Measurements from ENCODE around the gene ERCC1. TPM values are rescaled to one million over a fixed set of nuclear protein-coding genes. Genes with fewer than 3 reads are reported as not detected.

Gene ERCC1
- total RNA-seq, 2 experiments from 2014 or later: 32.5 to 32.6 TPM

GRCh38 chr19:45440259-45440638 lies 16.5 kb upstream of the ERCC1 start:
- peak overlapping the region; percentile 37 for H3K4me3 ChIP-seq (ENCODE audit: low read length)
- peak overlapping the region; percentile 80 for H3K4me3 Mint-ChIP-seq
- ChIA-PET POLR2A (interaction anchor here (0.6 to 2.9 kb wide), 14 partner anchors 9 to 237 kb away, joined by 3 to 142 read pairs (median 6); partner anchors contain the start of genes FOSB and RTN2), CTCF (interaction anchor here (1.2 to 6.0 kb wide), 21 partner anchors 9 to 252 kb away, joined by 3 to 365 read pairs (median 13); partner anchors contain the start of genes ERCC1, FOSB, GIPR and PPP1R13L)
- TF ChIP-seq CTCF (IDR thresholded peaks at IDR 0.05): no peak
- H3K9me3 Mint-ChIP-seq: no peaks in the 10 kb centered on the region
- peak overlapping the region; percentile 63 for H3K27ac Mint-ChIP-seq
- ATAC-seq (ENCODE audit: poor library complexity) (no peak), DNase-seq (no peak)
- H3K4me1 ChIP-seq (ENCODE audit: insufficient read depth, low read length): peaks cover 46% of the 10 kb centered on the region
- peaks cover 42% of the 10 kb centered on the region for H3K4me1 Mint-ChIP-seq (ENCODE audit: low read depth)
- intact Hi-C loops (cut with DNase I, micrococcal nuclease): loop anchor here in 1 of 2 experiments (5.0 kb wide), 1 partner anchor 202 kb away; no protein-coding TSS in a partner anchor
- H3K9me3 ChIP-seq (ENCODE audit: control insufficient read depth in 1 of 2, insufficient read depth in 1 of 2, low read length in 2 of 2): no peaks in the 10 kb centered on the region
- H3K27me3 Mint-ChIP-seq: no peaks in the 10 kb centered on the region
- peak overlapping the region; percentile 52 to 65 for H3K27ac ChIP-seq (ENCODE audit: low read depth in 1 of 2, low read length in 2 of 2)
- no peaks in the 10 kb centered on the region for H3K36me3 ChIP-seq (ENCODE audit: insufficient read depth, low read length)
- no peaks in the 10 kb centered on the region for H3K36me3 Mint-ChIP-seq (ENCODE audit: low read depth)
- no peaks in the 10 kb centered on the region for H3K27me3 ChIP-seq (ENCODE audit: control insufficient read depth in 1 of 2, insufficient read depth in 2 of 2, low read length in 2 of 2)

- peak; percentile 100 for TF ChIP-seq CTCF (IDR thresholded peaks at IDR 0.05)
- H3K4me3 ChIP-seq (ENCODE audit: low read length): peak overlapping the region; percentile 37
- ChIA-PET POLR2A (interaction anchor here (0.6 to 2.9 kb wide), 15 partner anchors 10 to 252 kb away, joined by 3 to 142 read pairs (median 5); partner anchors contain the start of genes FOSB, RTN2 and SNRPD2), CTCF (interaction anchor here (0.6 to 6.0 kb wide), 32 partner anchors 9 to 348 kb away, joined by 3 to 365 read pairs (median 7); partner anchors contain the start of genes DMPK, ERCC1, FOSB and GIPR)
- H3K27ac Mint-ChIP-seq: peak overlapping the region; percentile 63
- ATAC-seq (ENCODE audit: poor library complexity) (peak; percentile 66), DNase-seq (peak; percentile 74 to 93 (median 82))
- H3K27me3 ChIP-seq (ENCODE audit: control insufficient read depth in 1 of 2, insufficient read depth in 2 of 2, low read length in 2 of 2): no peaks in the 10 kb centered on the region
- H3K36me3 Mint-ChIP-seq (ENCODE audit: low read depth): no peaks in the 10 kb centered on the region
- peaks cover 37% of the 10 kb centered on the region for H3K4me1 Mint-ChIP-seq (ENCODE audit: low read depth)
- H3K36me3 ChIP-seq (ENCODE audit: insufficient read depth, low read length): no peaks in the 10 kb centered on the region
- peaks cover 40% of the 10 kb centered on the region for H3K4me1 ChIP-seq (ENCODE audit: insufficient read depth, low read length)
- peak overlapping the region; percentile 52 to 65 for H3K27ac ChIP-seq (ENCODE audit: low read depth in 1 of 2, low read length in 2 of 2)
- intact Hi-C loops (cut with DNase I, micrococcal nuclease): loop anchor here (1.0 to 5.0 kb wide), 3 partner anchors 15 to 203 kb away; no protein-coding TSS in a partner anchor
- H3K9me3 Mint-ChIP-seq: no peaks in the 10 kb centered on the region
- no peaks in the 10 kb centered on the region for H3K27me3 Mint-ChIP-seq
- peak overlapping the region; percentile 80 for H3K4me3 Mint-ChIP-seq
- no peaks in the 10 kb centered on the region for H3K9me3 ChIP-seq (ENCODE audit: control insufficient read depth in 1 of 2, insufficient read depth in 1 of 2, low read length in 2 of 2)
Observed at GRCh38 chr19:45439569-45440258, 16.0 kb upstream of the ERCC1 start.

- ATAC-seq (ENCODE audit: poor library complexity) (no peak), DNase-seq (no peak)
- ChIA-PET CTCF (interaction anchor here (0.6 to 6.0 kb wide), 32 partner anchors 9 to 347 kb away, joined by 3 to 365 read pairs (median 7); partner anchors contain the start of genes DMPK, ERCC1, FOSB and GIPR), POLR2A (interaction anchor here (0.8 to 2.9 kb wide), 13 partner anchors 10 to 253 kb away, joined by 3 to 142 read pairs (median 6); partner anchors contain the start of genes FOSB, RTN2 and SNRPD2)
- Histone ChIP-seq H3K27me3 (ENCODE audit: control insufficient read depth in 1 of 2, insufficient read depth in 2 of 2, low read length in 2 of 2) (no peaks in the 10 kb centered on the region), H3K36me3 (ENCODE audit: insufficient read depth, low read length) (no peaks in the 10 kb centered on the region), H3K9me3 (ENCODE audit: control insufficient read depth in 1 of 2, insufficient read depth in 1 of 2, low read length in 2 of 2) (no peaks in the 10 kb centered on the region), H3K4me1 (ENCODE audit: insufficient read depth, low read length) (peaks cover 35% of the 10 kb centered on the region), H3K4me3 (ENCODE audit: low read length) (peak overlapping the region; percentile 37), H3K27ac (ENCODE audit: low read depth in 1 of 2, low read length in 2 of 2) (peak overlapping the region in 1 of 2 donors; percentile 65)
- no peak overlapping the region for H3K27ac Mint-ChIP-seq
- TF ChIP-seq CTCF (IDR thresholded peaks at IDR 0.05): no peak
- H3K9me3 Mint-ChIP-seq: no peaks in the 10 kb centered on the region
- intact Hi-C loops (cut with DNase I, micrococcal nuclease): loop anchor here (1.0 to 2.0 kb wide), 2 partner anchors 16 to 40 kb away; no protein-coding TSS in a partner anchor
- H3K4me1 Mint-ChIP-seq (ENCODE audit: low read depth): peaks cover 32% of the 10 kb centered on the region
- H3K36me3 Mint-ChIP-seq (ENCODE audit: low read depth): no peaks in the 10 kb centered on the region
- no peaks in the 10 kb centered on the region for H3K27me3 Mint-ChIP-seq
- peak overlapping the region; percentile 48 for H3K4me3 Mint-ChIP-seq
Observed at GRCh38 chr19:45439190-45439568, 15.5 kb upstream of the ERCC1 start.

Data from CD4-positive, alpha-beta T cell (primary cell).